K562 (cell line): ENCODE results near the gene RADX. TPM values are rescaled to one million over a fixed set of nuclear protein-coding genes. Genes with fewer than 3 reads are reported as not detected.

Source experiments
- ATAC-seq: fragments of 200-7000 bp; cut with Tn5 transposase; 3 replicates; pipeline ENCODE4 v1.9.1; 2020; ENCODE audit warnings: moderate library complexity
- BruUV-seq: library from RNA; stranded (reverse); fragments of 400-500 nt; replicated peaks from 2 replicates; lab custom pipeline; 2021; lab: Mats Ljungman, UMichigan
- CTCF ChIA-PET: fragments of 300-600 bp; formaldehyde crosslinking; extraction: SDS; loops from one replicate; lab custom pipeline; 2021; ENCODE audit warnings: low intra/inter-chr PET ratio; lab: Yijun Ruan, JAX
- POLR2A ChIA-PET: fragments of 300-600, 350-650 bp; sonication (Branson Sonifier 250); formaldehyde crosslinking; extraction: SDS; loops from one replicate; lab custom pipeline; 2021; ENCODE audit warnings: antibody characterized with exemption, inconsistent platforms; lab: Yijun Ruan, JAX
- DNase-seq, 4 experiments: peaks; one replicate each; pipeline versions ENCODE4 v3.0.0 to v3.0.0-alpha.2; 2011 to 2018; ENCODE audit warnings: low spot score in 3 of 4, mixed read lengths in 3 of 4; ENCODE audit errors: extremely low read depth in 1 of 4
- FAIRE-seq: peaks from 2 replicates; lab custom pipeline; 2011; peaks lifted over from hg19 to GRCh38; lab: Jason Lieb, UNC
- H2AFZ ChIP-seq: 2 replicates; pipeline ENCODE4 v1.6.0; 2011; ENCODE audit warnings: low read depth, low read length, control low read depth, inconsistent platforms
- H3K27ac ChIP-seq: fragments of 200-600 bp; 3 replicates; pipeline ENCODE4 v1.8.0; 2011; ENCODE audit warnings: low read depth, mild to moderate bottlenecking, control low read depth, inconsistent platforms, low read length, moderate library complexity, mixed read lengths; ENCODE audit errors: extremely low read depth
- H3K27me3 ChIP-seq, 2 experiments: fragments of 300-600 bp in 1 of 2; 2 replicates in 1 of 2; 3 replicates in 1 of 2; pipeline versions ENCODE4 v1.6.0 to v1.8.0; 2011; ENCODE audit warnings: inconsistent platforms in 2 of 2, low read length in 2 of 2, mild to moderate bottlenecking in 1 of 2, mixed read lengths in 1 of 2, moderate library complexity in 1 of 2; ENCODE audit not compliant: control insufficient read depth in 2 of 2, insufficient read depth in 2 of 2
- H3K36me3 ChIP-seq: fragments of 300-600 bp; 3 replicates; pipeline ENCODE4 v1.8.0; 2011; ENCODE audit warnings: mild to moderate bottlenecking, low read length, inconsistent platforms; ENCODE audit not compliant: control insufficient read depth, insufficient read depth
- H3K4me1 ChIP-seq, 2 experiments: fragments of 200-600 bp in 1 of 2; replicated peaks in 1 of 2; 2 replicates in 1 of 2; 3 replicates in 1 of 2; pipeline versions ENCODE4 v1.5.1 to v1.8.0; 2011; ENCODE audit warnings: inconsistent platforms in 2 of 2, low read length in 2 of 2, mild to moderate bottlenecking in 1 of 2, mixed read lengths in 1 of 2, moderate library complexity in 1 of 2; ENCODE audit not compliant: control insufficient read depth in 2 of 2, insufficient read depth in 2 of 2
- H3K4me2 ChIP-seq: 2 replicates; pipeline ENCODE4 v1.6.1; 2011; ENCODE audit warnings: low read length, control low read depth, inconsistent platforms, mixed read lengths; ENCODE audit not compliant: insufficient read depth
- H3K4me3 ChIP-seq: fragments of 200-600 bp; sonication (generic), shearing (Covaris generic); 2 replicates; pipeline ENCODE4 v1.5.1; 2016; ENCODE audit warnings: control low read depth, inconsistent platforms
- H3K79me2 ChIP-seq: fragments of 200-600 bp; 3 replicates; pipeline ENCODE4 v1.8.0; 2011; ENCODE audit warnings: low read length, inconsistent platforms; ENCODE audit not compliant: control insufficient read depth, insufficient read depth
- H3K9ac ChIP-seq, 2 experiments: 2 replicates each; pipeline versions ENCODE4 v1.6.0 to v1.6.1; 2011; ENCODE audit warnings: low read depth in 2 of 2, low read length in 2 of 2, control low read depth in 1 of 2, inconsistent platforms in 1 of 2, mild to moderate bottlenecking in 1 of 2, mixed read lengths in 1 of 2; ENCODE audit not compliant: insufficient read depth in 1 of 2
- H3K9me1 ChIP-seq: one replicate; pipeline ENCODE4 v1.6.0; 2011; ENCODE audit warnings: inconsistent platforms, mild to moderate bottlenecking, low read length, moderate library complexity; ENCODE audit not compliant: control insufficient read depth, insufficient read depth
- H3K9me3 ChIP-seq: replicated peaks from 2 replicates; pipeline ENCODE4 v1.5.1; 2011; ENCODE audit warnings: low read depth, low read length, inconsistent platforms; ENCODE audit not compliant: control insufficient read depth, insufficient read depth
- H4K20me1 ChIP-seq: replicated peaks from 2 replicates; pipeline ENCODE4 v1.6.1; 2011; ENCODE audit warnings: low read length, inconsistent platforms, mixed read lengths; ENCODE audit not compliant: control insufficient read depth, insufficient read depth
- CREBBP ChIP-seq: IDR thresholded peaks from one replicate; pipeline ENCODE4 v1.6.1; 2012; ENCODE audit warnings: low read depth, mild to moderate bottlenecking, control low read depth, inconsistent platforms, low read length
- ETV1 ChIP-seq: fragments of 450-650 bp; conservative IDR thresholded peaks from 2 replicates; pipeline ENCODE4 v1.6.1; 2016; ENCODE audit warnings: missing genetic modification characterization, control low read depth, low read depth, missing compliant biosample characterization
- FOXM1 ChIP-seq, 2 experiments: fragments of 450-650 bp in 1 of 2; sonication (generic) in 1 of 2; formaldehyde crosslinking in 1 of 2; IDR thresholded peaks; 2 replicates each; pipeline versions ENCODE4 v1.6.1 to v1.9.0; 2017 to 2022; ENCODE audit warnings: low read depth in 2 of 2, mild to moderate bottlenecking in 2 of 2, missing genetic modification reagents in 1 of 2, moderate library complexity in 1 of 2
- GTF2E2 ChIP-seq: fragments of 200-800 bp; sonication (Bioruptor generic); IDR thresholded peaks from 2 replicates; pipeline ENCODE4 v1.6.1; 2016; ENCODE audit warnings: missing genetic modification characterization, missing compliant biosample characterization
- MTA3 ChIP-seq: fragments of 450-650 bp; formaldehyde crosslinking; IDR thresholded peaks from 2 replicates; pipeline ENCODE4 v1.6.1; 2017; ENCODE audit warnings: mild to moderate bottlenecking, borderline replicate concordance
- PATZ1 ChIP-seq: fragments of 250-450 bp; sonication (Bioruptor Pico); IDR thresholded peaks from 2 replicates; pipeline ENCODE4 v1.5.0; 2020; ENCODE audit warnings: mild to moderate bottlenecking, borderline replicate concordance
- RBM15 ChIP-seq: fragments of 200-400 bp; formaldehyde crosslinking; IDR thresholded peaks from 2 replicates; pipeline ENCODE4 v1.6.1; 2018; ENCODE audit warnings: mild to moderate bottlenecking, low read length, moderate library complexity; ENCODE audit not compliant: insufficient read depth
- SMARCE1 ChIP-seq: fragments of 450-650 bp; IDR thresholded peaks from 2 replicates; pipeline ENCODE4 v1.7.1; 2016; ENCODE audit warnings: mild to moderate bottlenecking
- SMC3 ChIP-seq: conservative IDR thresholded peaks from 2 replicates; pipeline ENCODE4 v1.6.1; 2011; ENCODE audit warnings: low read depth, low read length, improper control_type of control experiment; ENCODE audit not compliant: insufficient read depth
- SRSF3 ChIP-seq: fragments of 200-400 bp; formaldehyde crosslinking; IDR thresholded peaks from 2 replicates; pipeline ENCODE4 v1.6.1; 2016; ENCODE audit warnings: mild to moderate bottlenecking, low read length, moderate library complexity; ENCODE audit not compliant: insufficient read depth
- ZNF175 ChIP-seq: fragments of 200-800 bp; sonication (Bioruptor generic); IDR thresholded peaks from 2 replicates; pipeline ENCODE4 v1.6.1; 2016; ENCODE audit warnings: low read depth, mild to moderate bottlenecking, missing genetic modification characterization, missing compliant biosample characterization
- ZNF696 ChIP-seq: fragments of 250-450 bp; sonication (Bioruptor Pico); conservative IDR thresholded peaks from 2 replicates; pipeline ENCODE4 v1.4.0; 2020; ENCODE audit warnings: mild to moderate bottlenecking, moderate library complexity
- WGBS: fragments of 100-300 bp; shearing (Covaris generic); methylation state at CpG from one replicate; pipeline ENCODE4 v1.1.6; 2016; ENCODE audit warnings: low coverage, mixed read lengths; ENCODE audit not compliant: insufficient coverage; ENCODE audit errors: missing lambda C conversion rate; 5-methylcytosine and 5-hydroxymethylcytosine counted together
- in situ Hi-C: fragments of 300-500 bp; cut with MboI; formaldehyde crosslinking; loops from 4 replicates; pipeline ENCODE4 v1.15.0; 2018; ENCODE audit warnings: inconsistent platforms, mixed read lengths
- intact Hi-C: fragments of 100-400 bp; cut with micrococcal nuclease; formaldehyde crosslinking; loops from 2 replicates; pipeline ENCODE4 v1.14.2; 2022
- polyA plus RNA-seq, 8 experiments: library from polyadenylated mRNA; depleted of rRNA in 4 of 8; stranded (reverse) in 5 of 8; unstranded in 3 of 8; fragments of >200 nt; fragmentation: Nextera tagmentation in 2 of 8; fragmentation: Illumina TruSeq in 1 of 8; extraction: Ambion mirVana in 2 of 8; extraction: Trizol in 1 of 8; gene quantifications; 2 replicates each; pipeline versions ENCODE4 v1.2.1 to v1.2.3, GENCODE V29; 2011 to 2014; ENCODE audit warnings: inconsistent platforms in 1 of 8, missing spikeins in 1 of 8
- total RNA-seq, 7 experiments: library from RNA; depleted of rRNA in 6 of 7; stranded (reverse); fragments of >200 nt in 6 of 7; fragmentation: Illumina TruSeq in 2 of 7; extraction: Trizol in 2 of 7; gene quantifications; 2 replicates each; pipeline versions ENCODE4 v1.2.1 to v1.2.3, GENCODE V29; 2011 to 2021; ENCODE audit warnings: low replicate concordance in 1 of 7
- TF ChIP-seq, protein P1 (sequence below): sonication (generic); formaldehyde crosslinking; IDR thresholded peaks from 2 replicates; pipeline ENCODE4 v1.8.1; 2023; ENCODE audit warnings: mild to moderate bottlenecking, missing genetic modification reagents

RADX gene
- total and polyA plus RNA-seq, 9 of the 15 experiments (the other 6 are each of a cell fraction or from before 2014, with no cell fraction given) = 0.03 to 0.40 (median 0.12) TPM; not detected in 1

GRCh38 chrX:106718709-106719108 lies 106.9 kb downstream of the RADX start:
- Histone ChIP-seq H3K36me3 (no peaks in the 10 kb centered on the region), H3K9me1 (no peaks in the 10 kb centered on the region), H4K20me1 (no peaks in the 10 kb centered on the region), H3K4me3 (no peak overlapping the region), H3K4me1 (no peaks in the 10 kb centered on the region), H3K27me3 (no peaks in the 10 kb centered on the region), H2AFZ (no peak overlapping the region), H3K9ac (no peak overlapping the region), H3K9me3 (no peaks in the 10 kb centered on the region), H3K4me2 (no peak overlapping the region), H3K27ac (no peak overlapping the region), H3K79me2 (no peaks in the 10 kb centered on the region)
- intact Hi-C loops = no loop called here
- in situ Hi-C loops = no loop called here
- no TSS peak for BruUV-seq
- no peak for FAIRE-seq
- WGBS = 0% methylated on average over 4 of the region's 4 CpGs
- ATAC-seq = no peak
- POLR2A ChIA-PET = no interaction called here
- no peak for DNase-seq
- CTCF ChIA-PET = no interaction called here
- TF ChIP-seq ZNF696 (CRISPR knock-in tag) (no peak), SRSF3 (no peak), SMC3 (no peak), CREBBP (no peak), GTF2E2 (no peak), ETV1 (no peak), MTA3 (no peak), PATZ1 (no peak), SMARCE1 (no peak), RBM15 (no peak), ZNF175 (CRISPR knock-in tag) (no peak), FOXM1 (IDR thresholded peaks at IDR 0.05; ENCODE audit: low read depth) (no peak), FOXM1 (CRISPR knock-in tag; IDR thresholded peaks at IDR 0.05; ENCODE audit: low read depth) (no peak)
- TF ChIP-seq, protein P1, sequence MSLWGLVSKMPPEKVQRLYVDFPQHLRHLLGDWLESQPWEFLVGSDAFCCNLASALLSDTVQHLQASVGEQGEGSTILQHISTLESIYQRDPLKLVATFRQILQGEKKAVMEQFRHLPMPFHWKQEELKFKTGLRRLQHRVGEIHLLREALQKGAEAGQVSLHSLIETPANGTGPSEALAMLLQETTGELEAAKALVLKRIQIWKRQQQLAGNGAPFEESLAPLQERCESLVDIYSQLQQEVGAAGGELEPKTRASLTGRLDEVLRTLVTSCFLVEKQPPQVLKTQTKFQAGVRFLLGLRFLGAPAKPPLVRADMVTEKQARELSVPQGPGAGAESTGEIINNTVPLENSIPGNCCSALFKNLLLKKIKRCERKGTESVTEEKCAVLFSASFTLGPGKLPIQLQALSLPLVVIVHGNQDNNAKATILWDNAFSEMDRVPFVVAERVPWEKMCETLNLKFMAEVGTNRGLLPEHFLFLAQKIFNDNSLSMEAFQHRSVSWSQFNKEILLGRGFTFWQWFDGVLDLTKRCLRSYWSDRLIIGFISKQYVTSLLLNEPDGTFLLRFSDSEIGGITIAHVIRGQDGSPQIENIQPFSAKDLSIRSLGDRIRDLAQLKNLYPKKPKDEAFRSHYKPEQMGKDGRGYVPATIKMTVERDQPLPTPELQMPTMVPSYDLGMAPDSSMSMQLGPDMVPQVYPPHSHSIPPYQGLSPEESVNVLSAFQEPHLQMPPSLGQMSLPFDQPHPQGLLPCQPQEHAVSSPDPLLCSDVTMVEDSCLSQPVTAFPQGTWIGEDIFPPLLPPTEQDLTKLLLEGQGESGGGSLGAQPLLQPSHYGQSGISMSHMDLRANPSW (CRISPR knock-in tag) = no peak
